Osteoblast (primary cell): Measurements from ENCODE around the gene KTI12. TPM values are rescaled to one million over a fixed set of nuclear protein-coding genes. Genes with fewer than 3 reads are reported as not detected.

ENCODE experiments used
- DNase-seq: peaks from one replicate; pipeline ENCODE4 v3.0.0; 2011; ENCODE audit warnings: low spot score, mixed read lengths; ENCODE audit not compliant: insufficient read length; ENCODE audit errors: missing footprints
- H2AFZ ChIP-seq: 2 replicates; pipeline ENCODE4 v1.6.0; 2011; ENCODE audit warnings: mild to moderate bottlenecking, low read length
- H3K27ac ChIP-seq: 2 replicates; pipeline ENCODE4 v1.5.1; 2011; ENCODE audit warnings: mild to moderate bottlenecking, low read depth, low read length, moderate library complexity
- H3K27me3 ChIP-seq: 2 replicates; pipeline ENCODE4 v1.6.0; 2012; ENCODE audit warnings: mild to moderate bottlenecking, control low read depth, inconsistent platforms, low read length, moderate library complexity; ENCODE audit not compliant: insufficient read depth
- H3K36me3 ChIP-seq: 2 replicates; pipeline ENCODE4 v1.5.1; 2011; ENCODE audit warnings: mild to moderate bottlenecking, low read length, control low read depth, moderate library complexity; ENCODE audit not compliant: insufficient read depth
- H3K4me1 ChIP-seq: 2 replicates; pipeline ENCODE4 v1.5.1; 2011; ENCODE audit warnings: mild to moderate bottlenecking, low read length, control low read depth, moderate library complexity; ENCODE audit not compliant: insufficient read depth
- H3K4me2 ChIP-seq: 2 replicates; pipeline ENCODE4 v1.6.0; 2011; ENCODE audit warnings: mild to moderate bottlenecking, low read length; ENCODE audit not compliant: insufficient read depth
- H3K4me3 ChIP-seq: fragments of 200-600 bp; sonication (generic); 3 replicates; pipeline ENCODE4 v1.5.1; 2012; ENCODE audit warnings: mild to moderate bottlenecking, low read length, inconsistent platforms; ENCODE audit not compliant: insufficient read depth
- H3K79me2 ChIP-seq: 2 replicates; pipeline ENCODE4 v1.6.0; 2012; ENCODE audit warnings: mild to moderate bottlenecking, low read length, control low read depth, inconsistent platforms; ENCODE audit not compliant: insufficient read depth
- H3K9me3 ChIP-seq: 2 replicates; pipeline ENCODE4 v1.5.1; 2011; ENCODE audit warnings: low read depth, low read length, control low read depth
- H4K20me1 ChIP-seq: 2 replicates; pipeline ENCODE4 v1.6.0; 2012; ENCODE audit warnings: mild to moderate bottlenecking, low read length, control low read depth; ENCODE audit not compliant: insufficient read depth
- CTCF ChIP-seq: IDR thresholded peaks from 2 replicates; pipeline ENCODE4 v1.5.1; 2011; ENCODE audit warnings: mild to moderate bottlenecking, low read depth, low read length, moderate library complexity; ENCODE audit errors: extremely low read depth
- total RNA-seq: library from RNA; depleted of rRNA; stranded (reverse); fragments of >200 nt; gene quantifications from 2 replicates; pipeline ENCODE4 v1.2.3, GENCODE V29; 2012

Gene KTI12
- total RNA-seq, 1 donor, result 14.5 TPM

DNA sequence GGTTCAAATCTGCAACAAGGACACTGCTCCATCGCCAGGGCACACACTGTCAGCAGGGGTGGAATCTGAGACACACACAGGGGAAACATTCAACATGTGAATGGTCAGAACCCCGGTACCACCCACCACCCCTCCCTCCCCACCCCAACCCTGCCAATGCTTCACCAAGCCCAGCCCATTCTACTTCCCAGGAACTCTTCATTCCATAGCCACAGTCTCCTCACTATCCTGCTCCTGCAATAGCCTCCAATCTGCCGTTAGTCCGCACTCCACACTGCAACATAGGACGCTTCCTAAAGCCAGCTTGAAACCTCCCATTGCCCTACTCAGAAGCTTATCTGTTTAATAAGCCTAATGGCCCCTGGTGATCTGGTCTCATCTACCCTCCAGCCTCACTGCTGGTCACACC lies 35.6 kb downstream of the KTI12 start:
- Histone ChIP-seq H3K4me3 (no peak overlapping the region), H3K9me3 (no peaks in the 10 kb centered on the region), H4K20me1 (no peaks in the 10 kb centered on the region), H3K27ac (no peak overlapping the region), H2AFZ (peak overlapping the region; percentile 61), H3K4me1 (peaks cover 3% of the 10 kb centered on the region), H3K36me3 (no peaks in the 10 kb centered on the region), H3K27me3 (peaks cover under 1% of the 10 kb centered on the region), H3K79me2 (no peaks in the 10 kb centered on the region), H3K4me2 (no peak overlapping the region)
- no peak for TF ChIP-seq CTCF
- DNase-seq, result no peak

DNA sequence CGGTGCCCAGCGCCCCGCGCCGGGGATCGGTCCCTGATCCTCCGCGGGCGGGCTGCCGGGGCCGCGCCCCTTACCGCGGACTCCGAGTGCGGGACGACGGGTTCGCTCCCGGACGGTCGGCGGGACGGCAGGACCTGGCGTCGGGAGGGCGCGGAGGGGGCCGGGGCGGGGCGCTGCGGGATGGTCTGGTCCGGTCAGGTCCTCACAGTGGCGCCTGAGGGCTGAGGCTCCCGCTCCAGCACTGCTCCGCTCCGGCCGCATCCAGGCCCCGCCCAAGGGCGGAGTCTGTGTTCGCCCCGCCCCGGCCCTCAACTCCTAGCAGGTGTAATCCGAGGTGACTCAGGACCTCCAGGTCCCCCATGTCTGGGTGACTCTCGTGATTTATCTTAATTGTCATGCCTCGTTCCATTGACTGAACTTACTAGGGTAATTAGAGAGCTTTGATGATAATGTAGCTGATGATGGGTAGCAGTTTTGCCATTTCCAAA lies 43.1 kb downstream of the KTI12 start, which contains the start of gene RAB3B:
RAB3B (minus strand) TSS at position 223 of the 488 bp plus-strand sequence. CDS start 13,583 bp downstream, outside the sequence.
- peaks cover 30% of the 10 kb centered on the region for H3K79me2 ChIP-seq
- peak; percentile 96 for DNase-seq
- peak within 1 kb of the TSS; percentile 39 for H2AFZ ChIP-seq

GRCh38 chr1:51989582-51990477 lies 43.8 kb downstream of the KTI12 start:
- peak overlapping the region; percentile 39 for H2AFZ ChIP-seq
- H3K79me2 ChIP-seq, result peaks cover 30% of the 10 kb centered on the region
- no peaks in the 10 kb centered on the region for H4K20me1 ChIP-seq
- peak overlapping the region; percentile 81 for H3K4me3 ChIP-seq
- no peak overlapping the region for H3K27ac ChIP-seq
- TF ChIP-seq CTCF, result no peak
- no peaks in the 10 kb centered on the region for H3K36me3 ChIP-seq
- H3K9me3 ChIP-seq, result no peaks in the 10 kb centered on the region
- peaks cover 3% of the 10 kb centered on the region for H3K4me1 ChIP-seq
- peaks cover 2% of the 10 kb centered on the region for H3K27me3 ChIP-seq
- H3K4me2 ChIP-seq, result peak overlapping the region; percentile 74
- peak; percentile 36 for DNase-seq

More for the DNA sequence above, 43.1 kb downstream of the KTI12 start, which contains the start of gene RAB3B:
- TF ChIP-seq CTCF, result no peak
- Histone ChIP-seq H3K36me3 (no peaks in the 10 kb centered on the region), H3K4me3 (peak within 1 kb of the TSS; percentile 81), H3K4me1 (peaks cover 3% of the 10 kb centered on the region), H3K9me3 (no peaks in the 10 kb centered on the region), H3K4me2 (peak within 1 kb of the TSS; percentile 74), H3K27me3 (peaks cover 2% of the 10 kb centered on the region), H3K27ac (no peak within 1 kb of the TSS), H4K20me1 (no peaks in the 10 kb centered on the region)

GRCh38 chr1:51988254-51988653 lies 45.4 kb downstream of the KTI12 start:
- Histone ChIP-seq H3K27ac (no peak overlapping the region), H3K4me2 (no peak overlapping the region), H3K36me3 (no peaks in the 10 kb centered on the region), H3K4me3 (no peak overlapping the region), H3K79me2 (peaks cover 34% of the 10 kb centered on the region), H3K9me3 (no peaks in the 10 kb centered on the region), H3K4me1 (peaks cover 3% of the 10 kb centered on the region), H3K27me3 (peaks cover 2% of the 10 kb centered on the region), H4K20me1 (no peaks in the 10 kb centered on the region), H2AFZ (no peak overlapping the region)
- TF ChIP-seq CTCF, result no peak
- peak; percentile 46 for DNase-seq
